GM19238 (cell line): ENCODE data around the gene ZFHX2.
A peak's percentile ranks its signal among the peaks of the same experiment; 100 is the strongest.

Source experiments
- DNase-seq: peaks from one replicate; pipeline ENCODE4 v3.0.0; 2011; ENCODE audit warnings: low spot score; ENCODE audit not compliant: insufficient read length

ZFHX2 gene

GRCh38 chr14:23520899-23521533 is 30.5 kb downstream of the ZFHX2 start:
- DNase-seq, result no peak

- no peak for DNase-seq
Observed at GRCh38 chr14:23518709-23519108, 32.9 kb downstream of the ZFHX2 start.

GRCh38 chr14:23517650-23518326 is 33.8 kb downstream of the ZFHX2 start:
- DNase-seq, result no peak

- no peak for DNase-seq
Observed at GRCh38 chr14:23514644-23514957, 37.0 kb downstream of the ZFHX2 start.

GRCh38 chr14:23513818-23514643 is 37.5 kb downstream of the ZFHX2 start:
- no peak for DNase-seq

GRCh38 chr14:23513005-23513817 is 38.4 kb downstream of the ZFHX2 start:
- no peak for DNase-seq

- DNase-seq, result peak; percentile 31
Observed at GRCh38 chr14:23512156-23512555, 39.4 kb downstream of the ZFHX2 start.

GRCh38 chr14:23494223-23494622 is 57.3 kb downstream of the ZFHX2 start:
- no peak for DNase-seq

- no peak for DNase-seq
Observed at GRCh38 chr14:23492618-23493272, 58.8 kb downstream of the ZFHX2 start.

- DNase-seq, result no peak
Observed at GRCh38 chr14:23487216-23487615, 64.3 kb downstream of the ZFHX2 start.

- no peak for DNase-seq
Observed at GRCh38 chr14:23486036-23486435, 65.5 kb downstream of the ZFHX2 start.

- DNase-seq, result no peak
Observed at GRCh38 chr14:23485326-23485725, 66.2 kb downstream of the ZFHX2 start.

GRCh38 chr14:23483236-23483854 is 68.2 kb downstream of the ZFHX2 start:
- no peak for DNase-seq

GRCh38 chr14:23482823-23483148 is 68.8 kb downstream of the ZFHX2 start:
- DNase-seq, result no peak

- DNase-seq, result no peak
Observed at GRCh38 chr14:23481979-23482822, 69.4 kb downstream of the ZFHX2 start.

GRCh38 chr14:23481362-23481970 is 70.1 kb downstream of the ZFHX2 start:
- no peak for DNase-seq

GRCh38 chr14:23478109-23478759 is 73.3 kb downstream of the ZFHX2 start:
- peak; percentile 15 for DNase-seq

- DNase-seq, result no peak
Observed at GRCh38 chr14:23470947-23471346, 80.6 kb downstream of the ZFHX2 start.
